Measurements from ENCODE around the gene DUS1L.

The DUS1L gene

DNA sequence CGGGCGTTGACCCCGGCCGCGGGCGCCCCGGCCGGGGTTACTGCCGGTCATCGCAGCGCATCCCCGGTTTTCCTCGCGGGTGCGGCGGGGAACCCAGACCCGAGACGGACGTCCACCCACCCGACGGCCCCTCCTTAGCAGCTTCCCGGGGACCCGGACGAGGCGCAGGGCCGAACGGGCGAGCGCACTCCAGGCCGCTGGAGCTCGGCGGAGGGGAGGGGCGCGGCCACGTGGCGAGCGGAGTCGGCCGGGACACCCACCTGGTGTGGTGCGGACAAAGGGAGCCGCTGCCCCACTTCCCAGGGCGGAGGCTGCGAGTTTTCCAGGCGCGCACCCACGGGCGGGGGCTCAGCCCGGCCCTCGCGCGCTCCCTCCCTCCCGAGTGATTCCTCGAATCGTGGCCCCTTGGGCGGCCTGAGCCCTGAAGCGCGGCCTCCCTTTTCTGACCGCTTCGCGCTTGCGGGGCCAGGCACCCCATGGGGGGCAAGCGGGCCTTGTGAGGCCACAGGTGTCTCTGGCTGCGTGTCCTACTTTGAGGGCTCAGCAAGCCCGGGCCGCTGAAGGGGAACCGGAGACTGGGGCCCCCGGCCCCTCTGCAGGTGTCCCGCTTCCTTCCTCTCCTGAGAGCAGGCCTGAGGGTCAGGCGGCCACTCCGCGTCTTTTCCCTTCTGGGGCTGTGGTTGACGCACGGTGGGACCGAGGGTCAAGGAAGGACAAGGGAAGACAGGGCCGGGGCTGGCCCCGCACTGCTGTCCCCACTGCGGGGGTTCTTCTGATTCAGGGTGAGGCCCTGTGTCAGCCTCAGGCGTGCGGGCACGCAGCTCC is 33.5 kb upstream of the DUS1L start:
- DNase-seq (ENCODE audit: extremely low read depth, insufficient read length): peak; percentile 66

DNA sequence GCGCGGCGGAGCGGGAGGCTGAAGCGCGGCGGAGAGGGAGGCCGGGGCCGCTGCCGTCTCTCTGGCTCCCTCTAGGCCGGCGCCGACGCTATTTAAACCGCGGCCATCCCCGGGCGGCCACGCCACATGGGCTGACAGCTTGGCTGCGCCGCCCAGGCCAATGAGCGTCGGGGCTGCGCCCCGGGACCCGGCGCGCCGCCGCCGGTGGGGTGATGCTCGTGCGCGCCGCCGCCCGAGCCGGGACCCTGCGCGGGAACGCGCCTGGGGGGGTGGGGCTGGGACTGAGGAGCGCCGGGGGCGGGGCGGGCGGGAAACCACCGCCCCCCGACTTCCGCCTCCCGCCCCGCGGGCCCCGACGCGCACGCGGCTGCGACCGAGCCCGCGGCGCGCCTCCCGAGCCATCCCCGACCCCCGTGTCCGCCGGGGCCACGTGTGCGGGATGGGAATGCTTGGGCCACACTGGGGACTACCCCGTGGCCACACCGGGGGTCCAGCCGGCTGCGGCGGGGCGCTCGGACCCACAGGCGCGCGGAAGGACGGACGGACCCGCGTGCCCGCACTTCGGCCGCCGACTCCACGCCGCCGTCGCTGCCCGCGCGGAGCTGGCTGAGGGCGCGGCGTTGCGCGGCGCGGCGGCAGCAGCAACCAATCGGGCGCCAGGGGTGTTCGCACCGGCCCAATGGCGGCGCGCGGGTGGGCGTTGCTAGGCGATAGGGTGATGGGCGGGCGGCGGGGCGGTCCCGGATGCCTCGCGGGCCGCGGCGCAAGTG is 32.8 kb upstream of the DUS1L start, which contains the start of gene FASN:
Gene FASN (minus strand): TSS at position 68 of the 770 bp plus-strand sequence. CDS start 1,791 bp downstream, outside the sequence.
- peak; percentile 98 for DNase-seq (ENCODE audit: extremely low read depth, insufficient read length)
- peak; percentile 44 for TF ChIP-seq CTCF (IDR thresholded peaks at IDR 0.05; ENCODE audit: insufficient read depth, low read length, poor library complexity, severe bottlenecking)
- H3K36me3 ChIP-seq (ENCODE audit: control insufficient read depth, insufficient read depth, low read length): peaks cover 26% of the 10 kb centered on the region
- H3K4me3 ChIP-seq (replicated peaks; ENCODE audit: low read depth, low read length): peak within 1 kb of the TSS; percentile 87
- H3K27me3 ChIP-seq (replicated peaks; ENCODE audit: control insufficient read depth, insufficient read depth, low read length): no peaks in the 10 kb centered on the region

More for the DNA sequence above, 33.5 kb upstream of the DUS1L start:
- Histone ChIP-seq H3K27me3 (replicated peaks; ENCODE audit: control insufficient read depth, insufficient read depth, low read length) (no peaks in the 10 kb centered on the region), H3K36me3 (ENCODE audit: control insufficient read depth, insufficient read depth, low read length) (peaks cover 19% of the 10 kb centered on the region), H3K4me3 (replicated peaks; ENCODE audit: low read depth, low read length) (peak overlapping the region; percentile 82)
- TF ChIP-seq CTCF (IDR thresholded peaks at IDR 0.05; ENCODE audit: insufficient read depth, low read length, poor library complexity, severe bottlenecking): no peak

DNA sequence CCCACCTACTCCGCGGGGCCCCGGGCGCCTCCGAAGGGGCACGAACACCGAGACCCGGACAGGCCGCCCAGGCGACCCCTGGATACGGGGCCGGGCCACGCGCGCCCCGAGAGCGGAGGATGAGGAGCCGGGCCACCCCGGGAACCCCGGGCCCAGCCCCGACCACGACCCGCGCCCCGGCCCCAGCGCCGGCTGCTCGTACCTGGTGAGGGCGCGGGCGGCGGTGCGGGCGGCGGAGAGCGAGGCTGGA is 32.2 kb upstream of the DUS1L start:
- H3K36me3 ChIP-seq (ENCODE audit: control insufficient read depth, insufficient read depth, low read length): peaks cover 31% of the 10 kb centered on the region
- no peak for TF ChIP-seq CTCF (IDR thresholded peaks at IDR 0.05; ENCODE audit: insufficient read depth, low read length, poor library complexity, severe bottlenecking)
- H3K27me3 ChIP-seq (replicated peaks; ENCODE audit: control insufficient read depth, insufficient read depth, low read length): no peaks in the 10 kb centered on the region
- peak overlapping the region; percentile 87 for H3K4me3 ChIP-seq (replicated peaks; ENCODE audit: low read depth, low read length)
- no peak for DNase-seq (ENCODE audit: extremely low read depth, insufficient read length)

DNA sequence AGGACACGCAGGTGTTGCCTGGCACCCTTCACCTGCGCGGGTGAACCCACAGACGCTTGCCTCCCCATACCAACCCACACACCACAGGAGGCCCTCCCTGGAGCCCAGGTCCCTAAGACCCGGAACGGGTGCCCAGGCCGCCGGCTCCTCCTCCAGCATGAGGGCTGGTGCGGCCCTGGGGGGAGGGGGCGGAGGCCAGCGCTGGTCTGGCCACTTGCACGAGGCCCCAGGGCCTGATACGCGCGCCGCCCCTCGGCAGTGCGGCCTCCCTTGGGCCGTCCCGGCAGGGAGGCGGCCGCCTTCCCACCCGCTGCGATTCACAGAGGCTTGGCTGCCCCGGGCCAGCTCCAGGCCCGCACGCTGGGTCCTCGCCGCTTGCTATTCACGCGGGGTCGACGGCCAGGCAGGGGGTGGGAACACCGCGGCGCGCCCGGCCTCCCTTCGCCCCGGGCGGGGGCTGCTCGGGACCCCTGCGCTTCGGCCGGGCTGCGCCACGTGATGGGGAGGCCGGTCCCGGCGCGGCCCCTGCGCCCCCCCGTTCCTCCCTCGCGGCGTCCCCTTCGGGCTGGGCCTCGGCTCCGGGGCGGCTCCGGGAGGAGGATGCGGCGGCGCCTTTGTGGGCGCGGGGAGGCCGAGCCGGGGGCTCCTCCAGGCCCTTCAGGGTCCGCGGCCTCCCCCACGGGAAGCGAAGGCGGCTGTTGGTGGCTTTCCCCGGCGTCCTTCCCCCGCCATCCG is 31.7 kb upstream of the DUS1L start:
- Histone ChIP-seq H3K27me3 (replicated peaks; ENCODE audit: control insufficient read depth, insufficient read depth, low read length) (no peaks in the 10 kb centered on the region), H3K36me3 (ENCODE audit: control insufficient read depth, insufficient read depth, low read length) (peaks cover 32% of the 10 kb centered on the region), H3K4me3 (replicated peaks; ENCODE audit: low read depth, low read length) (peak overlapping the region; percentile 87)
- DNase-seq (ENCODE audit: extremely low read depth, insufficient read length): peak; percentile 55
- no peak for TF ChIP-seq CTCF (IDR thresholded peaks at IDR 0.05; ENCODE audit: insufficient read depth, low read length, poor library complexity, severe bottlenecking)

- DNase-seq (ENCODE audit: extremely low read depth, insufficient read length): no peak
- no peaks in the 10 kb centered on the region for H3K27me3 ChIP-seq (replicated peaks; ENCODE audit: control insufficient read depth, insufficient read depth, low read length)
- peaks cover 38% of the 10 kb centered on the region for H3K36me3 ChIP-seq (ENCODE audit: control insufficient read depth, insufficient read depth, low read length)
- TF ChIP-seq CTCF (IDR thresholded peaks at IDR 0.05; ENCODE audit: insufficient read depth, low read length, poor library complexity, severe bottlenecking): no peak
- H3K4me3 ChIP-seq (replicated peaks; ENCODE audit: low read depth, low read length): peak overlapping the region; percentile 87
Measured at GRCh38 chr17:82096709-82097183, 31.1 kb upstream of the DUS1L start.

Data from GM06990 (cell line).